HG03095 (cell line): ENCODE measurements around the gene TNFAIP8L3.

Source experiments
- ATAC-seq: cut with Tn5 transposase; IDR thresholded peaks from one replicate; pipeline ENCODE4 v1.9.1; 2021; ENCODE audit warnings: moderate library complexity; ENCODE audit not compliant: unreplicated experiment

TNFAIP8L3 gene

DNA sequence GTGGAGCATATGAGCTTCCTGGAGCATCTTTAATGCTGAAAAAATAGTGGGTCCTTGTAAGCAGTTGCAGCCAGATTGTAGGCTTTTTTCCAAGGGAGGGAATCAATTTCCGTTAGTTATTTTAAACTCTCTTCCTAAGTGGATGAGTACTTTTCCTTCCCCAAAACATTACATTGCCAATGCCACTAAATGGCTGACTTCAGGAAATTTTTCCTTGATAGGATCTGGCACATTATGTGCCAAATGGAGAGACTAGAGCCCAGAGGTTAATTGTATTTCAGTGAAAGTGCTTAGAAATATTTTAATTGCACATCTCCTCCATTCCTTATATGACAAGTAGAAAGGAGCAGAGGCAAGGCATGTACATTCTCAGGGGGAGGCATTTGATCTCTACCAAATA, 83.5 kb downstream of the TNFAIP8L3 start:
- no peak for ATAC-seq

DNA sequence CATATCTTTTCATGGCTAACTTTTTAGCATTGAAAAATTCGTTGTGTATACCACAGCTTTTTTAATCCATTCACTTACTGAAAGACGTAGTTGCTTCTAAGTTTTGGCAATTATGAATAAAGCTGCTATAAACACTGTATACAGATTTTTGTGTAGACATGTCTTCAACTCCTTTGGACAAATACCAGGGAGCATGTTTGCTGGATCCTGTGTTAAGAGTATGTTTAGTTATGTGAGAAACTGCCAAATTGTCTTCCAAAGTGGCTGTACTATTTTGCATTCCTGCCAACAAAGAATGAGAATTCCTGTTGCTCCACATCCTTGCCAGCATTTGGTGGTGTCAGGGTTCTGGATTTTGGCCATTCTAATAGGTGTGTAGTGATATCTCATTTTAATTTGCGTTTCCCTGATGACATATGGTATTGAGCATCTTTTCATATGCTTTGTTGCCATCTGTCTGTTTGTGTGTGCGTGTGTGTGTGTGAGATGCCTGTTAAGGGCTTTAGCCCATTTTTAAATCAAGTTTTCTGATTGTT, 87.5 kb downstream of the TNFAIP8L3 start:
- ATAC-seq = no peak
